Skeletal muscle satellite cell (primary cell): ENCODE results near the gene PSMD9. TPM values are rescaled to one million over a fixed set of nuclear protein-coding genes. Genes with fewer than 3 reads are reported as not detected.
"Not testable (repeated sequence)": the region's sequence is repeated elsewhere in the genome, so short reads cannot be mapped to it uniquely, and the experiment has no call there.

ENCODE experiments used
- H3K27me3 ChIP-seq: 2 replicates; pipeline ENCODE4 v1.7.0; 2013; ENCODE audit warnings: low read length; ENCODE audit not compliant: control insufficient read depth, insufficient read depth
- H3K36me3 ChIP-seq: 2 replicates; pipeline ENCODE4 v1.7.0; 2013; ENCODE audit warnings: mild to moderate bottlenecking, control low read depth, low read length; ENCODE audit not compliant: insufficient read depth
- H3K4me1 ChIP-seq: 2 replicates; pipeline ENCODE4 v1.7.0; 2013; ENCODE audit warnings: low read length; ENCODE audit not compliant: control insufficient read depth, insufficient read depth
- H3K4me2 ChIP-seq: 2 replicates; pipeline ENCODE4 v1.7.0; 2013; ENCODE audit warnings: mild to moderate bottlenecking, low read length
- H3K4me3 ChIP-seq: 2 replicates; pipeline ENCODE4 v1.7.0; 2013; ENCODE audit warnings: low read length
- H3K9ac ChIP-seq: 2 replicates; pipeline ENCODE4 v1.7.0; 2013; ENCODE audit warnings: mild to moderate bottlenecking, low read depth, low read length, moderate library complexity
- H3K9me3 ChIP-seq: replicated peaks from 2 replicates; pipeline ENCODE4 v1.7.0; 2013; ENCODE audit warnings: mild to moderate bottlenecking, control low read depth, low read length
- total RNA-seq: library from RNA; depleted of rRNA; stranded (reverse); fragments of >200 nt; gene quantifications from 2 replicates; pipeline ENCODE4 v1.2.3, GENCODE V29; 2012; rRNA removed

PSMD9 gene
- 52.7 and 57.4 TPM in 2 replicates for total RNA-seq

- Histone ChIP-seq H3K4me1 (peaks cover 22% of the 10 kb centered on the region), H3K4me3 (peak within 1 kb of the TSS; percentile 92), H3K9me3 (no peaks in the 10 kb centered on the region), H3K9ac (peak within 1 kb of the TSS; percentile 97), H3K27me3 (no peaks in the 10 kb centered on the region), H3K36me3 (peaks cover 8% of the 10 kb centered on the region), H3K4me2 (peak within 1 kb of the TSS; percentile 100)
These were observed at the start of gene PSMD9 for GRCh38 chr12:121888478-121889273. Gene PSMD9 (plus strand): TSS chr12:121888790. CDS start chr12:121888857, 67 bp downstream.

- Histone ChIP-seq H3K4me2 (peak overlapping the region; percentile 99), H3K4me3 (peak overlapping the region; percentile 88), H3K36me3 (no peaks in the 10 kb centered on the region), H3K9ac (peak overlapping the region; percentile 80), H3K9me3 (no peaks in the 10 kb centered on the region), H3K27me3 (no peaks in the 10 kb centered on the region), H3K4me1 (peaks cover 10% of the 10 kb centered on the region)
These were observed 49.2 kb upstream of the PSMD9 start for GRCh38 chr12:121839106-121839992.

- peak overlapping the region; percentile 99 for H3K4me2 ChIP-seq
- H3K9me3 ChIP-seq: no peaks in the 10 kb centered on the region
- no peaks in the 10 kb centered on the region for H3K36me3 ChIP-seq
- peaks cover 10% of the 10 kb centered on the region for H3K4me1 ChIP-seq
- no peaks in the 10 kb centered on the region for H3K27me3 ChIP-seq
- H3K9ac ChIP-seq: peak overlapping the region; percentile 80
- peak overlapping the region; percentile 88 for H3K4me3 ChIP-seq
These were observed 48.4 kb upstream of the PSMD9 start for GRCh38 chr12:121839993-121840761.

- Histone ChIP-seq H3K9ac (no peak overlapping the region), H3K9me3 (no peaks in the 10 kb centered on the region), H3K4me1 (peaks cover 10% of the 10 kb centered on the region), H3K36me3 (no peaks in the 10 kb centered on the region), H3K4me3 (no peak overlapping the region), H3K27me3 (no peaks in the 10 kb centered on the region), H3K4me2 (no peak overlapping the region)
These were observed 45.2 kb upstream of the PSMD9 start for GRCh38 chr12:121843236-121843982.

GRCh38 chr12:121845701-121846100 is 42.9 kb upstream of the PSMD9 start:
- Histone ChIP-seq H3K4me3 (no peak overlapping the region), H3K9me3 (no peaks in the 10 kb centered on the region), H3K9ac (no peak overlapping the region), H3K27me3 (no peaks in the 10 kb centered on the region), H3K36me3 (no peaks in the 10 kb centered on the region), H3K4me1 (no peaks in the 10 kb centered on the region), H3K4me2 (no peak overlapping the region)

- H3K36me3 ChIP-seq: no peaks in the 10 kb centered on the region
- H3K27me3 ChIP-seq: no peaks in the 10 kb centered on the region
- H3K9ac ChIP-seq: no peak overlapping the region
- no peak overlapping the region for H3K4me2 ChIP-seq
- H3K4me3 ChIP-seq: no peak overlapping the region
- H3K9me3 ChIP-seq: no peaks in the 10 kb centered on the region
- H3K4me1 ChIP-seq: no peaks in the 10 kb centered on the region
These were observed 39.4 kb upstream of the PSMD9 start for GRCh38 chr12:121849211-121849610.

GRCh38 chr12:121849665-121850064 is 38.9 kb upstream of the PSMD9 start:
- Histone ChIP-seq H3K4me3 (no peak overlapping the region), H3K4me1 (no peaks in the 10 kb centered on the region), H3K4me2 (no peak overlapping the region), H3K9me3 (no peaks in the 10 kb centered on the region), H3K9ac (no peak overlapping the region), H3K27me3 (no peaks in the 10 kb centered on the region), H3K36me3 (no peaks in the 10 kb centered on the region)

GRCh38 chr12:121852392-121852791 is 36.2 kb upstream of the PSMD9 start:
- not testable (repeated sequence) for H3K4me3 ChIP-seq, H3K36me3 ChIP-seq, H3K4me2 ChIP-seq, H3K27me3 ChIP-seq, H3K4me1 ChIP-seq, H3K9me3 ChIP-seq, H3K9ac ChIP-seq

- Histone ChIP-seq H3K36me3 (no peaks in the 10 kb centered on the region), H3K9me3 (no peaks in the 10 kb centered on the region), H3K4me3 (no peak overlapping the region), H3K9ac (no peak overlapping the region), H3K4me1 (peaks cover 24% of the 10 kb centered on the region), H3K4me2 (no peak overlapping the region), H3K27me3 (no peaks in the 10 kb centered on the region)
These were observed 31.0 kb upstream of the PSMD9 start for GRCh38 chr12:121857322-121858246.

- no peak overlapping the region for H3K4me2 ChIP-seq
- no peaks in the 10 kb centered on the region for H3K9me3 ChIP-seq
- peak overlapping the region; percentile 47 for H3K9ac ChIP-seq
- no peaks in the 10 kb centered on the region for H3K36me3 ChIP-seq
- H3K4me3 ChIP-seq: no peak overlapping the region
- no peaks in the 10 kb centered on the region for H3K27me3 ChIP-seq
- peaks cover 24% of the 10 kb centered on the region for H3K4me1 ChIP-seq
These were observed 30.3 kb upstream of the PSMD9 start for GRCh38 chr12:121858318-121858661.
